Renal cortex interstitium (tissue), 11 donors: Measurements from ENCODE around the gene SACS. TPM values are rescaled to one million over a fixed set of nuclear protein-coding genes. Genes with fewer than 3 reads are reported as not detected.
"Not testable (repeated sequence)": the region's sequence is repeated elsewhere in the genome, so short reads cannot be mapped to it uniquely, and the experiment has no call there.

Source experiments
- DNase-seq, 11 donors: peaks; one replicate each; pipeline ENCODE4 v3.0.0-alpha.2; 2013; ENCODE audit warnings: low read depth in 9 of 11, low spot score in 4 of 11; ENCODE audit errors: extremely low read depth in 1 of 11
- polyA plus RNA-seq, 3 donors: library from polyadenylated mRNA; unstranded; fragments of 120-200 nt; gene quantifications; one replicate each; pipeline ENCODE4 v1.2.1, GENCODE V29; 2013; ENCODE audit not compliant: insufficient read length in 3 of 3

The SACS gene
- polyA plus RNA-seq, 3 donors = 9.5 to 13.5 (median 12.5) TPM

DNA sequence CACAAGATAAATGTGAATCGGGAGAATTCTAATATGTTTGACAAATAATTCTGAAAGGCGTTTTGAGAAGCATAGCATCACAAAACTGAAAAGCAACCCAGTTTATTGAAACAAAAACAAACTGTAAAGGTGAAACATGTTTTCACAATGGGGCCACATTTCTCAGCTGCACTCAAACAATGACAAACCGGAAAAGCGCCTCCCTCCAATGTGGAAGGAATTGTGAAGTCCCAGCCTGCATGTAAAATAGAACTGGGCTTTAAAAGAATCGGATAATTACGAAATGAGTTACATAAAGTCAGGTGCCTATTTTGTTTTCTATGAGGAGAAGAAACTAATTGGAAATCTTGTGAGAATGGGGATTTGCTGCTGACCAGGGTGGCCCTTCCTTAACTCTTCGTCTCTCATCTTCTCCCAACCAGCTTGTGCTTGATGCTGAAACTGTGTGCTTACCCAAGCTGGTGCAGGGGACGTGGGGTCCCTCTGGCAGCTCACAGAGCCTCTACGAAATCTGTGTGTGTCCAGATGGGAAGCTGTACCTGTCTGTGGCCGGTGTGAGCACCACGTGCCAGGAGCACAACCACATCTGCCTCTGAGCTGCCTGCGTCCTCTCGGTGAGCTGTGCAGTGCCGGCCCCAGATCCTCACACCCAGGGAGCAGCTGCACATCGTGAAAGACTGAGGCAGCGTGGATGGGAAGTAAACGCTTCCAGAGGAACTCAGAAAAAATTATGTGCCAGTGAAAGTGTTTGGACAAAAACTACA lies 109.4 kb downstream of the SACS start:
- no peak for DNase-seq

DNA sequence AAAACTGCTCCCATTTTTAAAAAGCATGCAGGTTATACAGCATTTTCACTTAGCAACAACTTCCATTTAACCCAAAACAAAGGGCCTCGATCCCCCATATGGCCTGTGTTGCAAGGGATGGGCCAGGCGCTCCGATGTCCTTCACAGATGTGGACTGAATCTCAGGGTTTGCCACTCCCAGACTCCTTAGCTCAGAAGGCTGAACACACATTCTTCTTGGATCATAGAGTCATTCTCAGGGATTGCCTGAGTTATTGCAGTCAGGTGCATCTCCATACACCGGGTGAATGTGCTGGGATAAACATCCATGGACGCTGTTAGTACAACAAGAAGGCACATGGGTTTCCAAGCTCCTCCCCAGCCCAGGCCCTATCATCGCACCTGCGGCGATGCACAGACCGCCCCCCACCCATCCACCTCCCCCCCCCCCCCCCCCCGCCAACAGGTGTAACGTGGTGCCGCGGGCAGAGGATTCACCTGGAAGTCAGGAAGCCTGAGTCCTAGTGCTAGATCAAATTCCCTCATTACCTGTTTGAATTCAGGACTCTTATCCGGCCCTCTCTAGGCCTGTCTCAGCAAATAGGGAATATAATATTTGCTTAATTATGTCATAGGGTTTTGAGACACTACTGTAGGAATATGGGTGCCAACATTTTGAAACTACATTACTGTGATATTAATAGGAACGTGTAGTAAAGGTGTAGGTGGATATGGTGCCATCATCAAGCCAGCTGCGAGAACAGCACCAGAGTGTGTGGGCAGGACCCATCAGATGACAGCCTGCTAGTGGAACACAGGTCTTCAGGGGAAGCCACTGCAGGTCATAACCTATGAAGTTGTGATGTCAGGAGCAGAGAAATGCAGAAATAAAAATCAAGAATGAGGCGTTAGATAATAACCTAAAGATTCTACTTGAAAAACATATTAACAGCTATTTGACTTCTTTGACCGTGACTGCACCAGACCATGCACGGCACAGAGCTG lies 110.9 kb downstream of the SACS start:
- DNase-seq = no peak

DNA sequence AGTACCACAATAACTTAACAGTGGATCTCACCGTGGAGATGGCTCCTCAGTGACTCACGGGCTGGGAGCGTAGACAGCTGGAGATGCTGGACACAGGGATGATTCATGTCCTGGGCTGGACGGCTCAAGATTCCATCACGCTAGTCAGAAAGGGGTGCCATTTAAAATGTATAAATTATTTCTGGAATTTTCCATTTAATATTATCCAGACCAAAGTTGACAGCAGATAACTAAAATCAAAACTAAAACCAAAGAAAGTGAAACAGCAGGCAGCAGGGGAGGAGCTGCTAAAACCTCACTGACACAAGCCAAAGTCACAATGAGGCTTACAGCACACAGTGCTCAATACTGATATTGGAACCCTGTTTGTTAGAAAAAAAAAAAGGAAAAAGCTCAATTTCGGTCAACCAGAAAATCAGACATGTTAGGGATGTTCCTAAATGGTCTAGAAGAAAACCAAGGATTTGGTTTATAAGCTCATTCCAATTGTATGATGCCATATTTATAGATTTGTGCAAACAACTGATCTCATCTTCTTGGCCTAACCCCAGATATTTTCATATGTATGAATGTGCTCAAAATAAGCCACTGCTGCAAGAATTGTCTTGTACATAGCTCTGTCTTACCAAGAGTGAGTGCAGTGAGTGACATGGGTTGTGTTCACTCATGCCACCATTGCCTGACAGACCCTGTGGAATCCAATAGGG lies 111.8 kb downstream of the SACS start:
- peak in 1 of 11 donors; percentile 6 for DNase-seq

DNA sequence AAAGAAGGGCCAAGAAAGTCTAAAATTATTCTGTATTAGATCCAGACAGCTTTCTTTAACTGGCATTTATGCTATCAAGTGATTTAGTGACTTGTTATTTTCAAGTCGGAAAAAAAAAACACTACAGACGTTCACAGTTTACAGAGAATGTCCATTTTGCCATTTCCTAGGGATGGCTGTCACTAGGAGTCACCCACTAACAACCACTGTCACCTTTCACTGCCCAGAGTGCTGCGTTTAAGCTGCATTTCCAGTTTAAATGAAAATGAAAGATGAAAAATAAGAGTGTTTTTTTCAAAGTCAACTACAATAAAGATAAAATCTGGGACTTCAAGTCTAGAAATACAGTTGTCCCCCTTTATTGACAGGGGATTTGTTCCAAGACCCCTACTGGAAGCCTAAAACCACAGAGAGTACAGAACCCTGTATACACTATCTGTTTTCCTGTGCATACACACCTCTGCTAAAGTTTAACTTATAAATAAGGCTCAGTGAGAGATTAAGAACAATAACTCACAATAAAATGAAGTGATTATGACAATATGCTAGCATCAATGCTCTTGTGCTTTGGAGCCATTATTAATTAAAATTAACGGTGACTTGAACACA lies 112.5 kb downstream of the SACS start:
- no peak for DNase-seq

DNA sequence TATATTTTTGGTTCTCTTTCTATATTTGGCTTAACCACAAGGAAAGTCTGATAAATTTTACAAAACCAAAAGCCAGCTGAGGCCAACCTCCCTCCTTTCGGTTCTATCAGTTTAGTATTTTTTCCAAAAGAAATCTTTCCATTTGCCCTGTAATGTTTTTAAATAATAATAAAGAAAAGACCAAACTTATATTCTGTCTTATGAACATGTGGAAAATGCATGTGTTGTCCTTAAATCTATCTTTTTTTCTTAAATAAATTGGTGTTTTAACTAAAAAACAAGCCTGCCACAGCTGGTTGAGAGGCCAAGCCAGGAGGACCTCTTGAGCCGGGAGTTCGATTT lies 113.6 kb downstream of the SACS start:
- no peak for DNase-seq

DNA sequence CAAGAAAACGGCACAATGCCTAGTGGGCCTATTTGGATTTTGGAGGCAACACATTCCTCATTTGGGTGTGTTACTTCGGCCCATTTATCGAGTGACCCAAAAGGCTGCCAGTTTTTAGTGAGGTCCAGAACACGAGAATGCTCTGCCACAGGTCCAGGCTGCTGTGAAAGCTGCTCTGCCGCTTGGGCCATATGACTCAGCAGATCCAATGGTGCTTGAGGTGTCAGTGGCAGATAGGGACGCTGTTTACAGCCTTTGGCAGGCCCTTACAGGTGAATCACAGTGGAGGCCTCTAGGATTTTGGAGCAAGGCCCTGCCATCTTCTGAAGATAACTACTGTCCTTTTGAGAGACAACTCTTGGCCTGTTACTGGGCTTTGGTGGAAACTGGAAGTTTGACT lies 118.7 kb downstream of the SACS start:
- DNase-seq = not testable (repeated sequence)

DNA sequence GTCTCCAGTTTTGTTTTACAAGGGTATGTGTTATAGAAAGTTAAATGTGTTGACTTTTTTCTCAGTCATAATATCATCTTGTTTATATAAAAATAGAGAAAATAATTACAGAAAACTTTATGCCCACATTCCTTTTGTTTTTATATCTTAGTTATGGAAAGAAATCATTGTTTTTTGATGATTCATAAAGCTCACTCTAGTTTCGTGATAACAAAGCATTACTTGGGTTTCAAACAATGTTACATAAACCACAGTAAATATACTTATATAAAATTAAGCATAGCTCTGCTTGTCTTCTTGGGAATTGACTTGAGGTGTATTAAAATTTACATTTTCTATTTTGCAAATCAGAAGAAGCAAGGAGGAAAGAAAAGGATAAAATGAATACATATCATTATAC lies 140.9 kb downstream of the SACS start:
- no peak for DNase-seq

DNA sequence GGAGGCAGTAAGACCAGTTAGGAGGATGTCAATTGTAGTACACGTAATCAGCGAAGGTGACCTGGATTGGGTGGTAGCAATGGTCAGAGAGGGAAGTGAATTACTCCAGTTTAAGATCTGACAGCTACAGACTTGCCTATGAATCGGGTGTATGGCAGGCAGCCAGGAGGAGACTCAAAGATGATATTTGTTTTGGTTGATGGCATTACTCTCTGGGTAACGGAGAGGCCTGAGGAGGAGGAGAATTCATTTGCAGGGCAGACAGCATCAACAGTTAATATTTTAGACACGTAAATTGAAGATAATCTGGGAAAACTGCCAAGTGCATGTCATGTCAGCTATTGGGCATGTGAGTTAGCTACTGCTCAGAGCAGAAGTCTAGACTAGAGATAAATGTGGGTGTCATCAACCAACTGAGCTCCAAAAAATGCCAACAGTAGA lies 143.6 kb downstream of the SACS start:
- peak in 1 of 11 donors; percentile 22 for DNase-seq

DNA sequence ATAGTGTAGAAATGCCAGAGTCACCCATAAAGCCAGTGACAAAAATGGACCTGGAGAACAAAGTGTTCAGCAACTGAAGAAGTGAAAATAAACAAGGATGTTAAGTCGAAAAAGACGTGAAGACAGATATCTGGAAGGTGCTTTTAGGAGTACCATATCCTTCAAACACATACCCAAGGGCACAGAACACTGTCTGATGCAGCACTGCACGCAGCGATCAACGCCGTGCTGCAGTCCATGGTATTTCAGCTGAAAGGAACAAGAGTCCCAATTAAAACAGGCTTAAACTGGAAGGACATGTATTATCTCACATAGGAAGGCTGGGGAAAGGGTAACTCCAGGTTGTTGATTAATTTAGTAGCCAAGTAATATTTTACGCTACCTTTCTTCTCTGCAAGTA lies 144.5 kb downstream of the SACS start:
- DNase-seq = no peak

DNA sequence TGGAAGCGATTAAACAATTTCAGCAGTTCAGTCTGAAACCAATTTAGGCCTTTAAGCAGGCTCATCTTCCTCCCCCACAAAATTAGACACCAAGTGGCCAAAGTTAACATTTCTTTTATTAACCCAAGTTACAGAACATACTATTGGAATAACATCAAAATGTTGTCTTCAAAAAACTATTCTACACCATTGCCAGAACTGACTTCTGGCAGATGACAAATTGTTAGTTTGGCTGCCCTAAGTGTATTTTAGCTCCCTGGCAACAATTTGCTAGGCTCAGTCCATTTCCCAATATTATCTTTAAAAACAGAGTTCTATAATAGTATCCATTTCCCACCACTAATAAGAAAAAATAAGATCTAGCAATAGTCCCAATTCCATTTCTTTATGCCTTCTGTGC lies 144.9 kb downstream of the SACS start:
- no peak for DNase-seq

DNA sequence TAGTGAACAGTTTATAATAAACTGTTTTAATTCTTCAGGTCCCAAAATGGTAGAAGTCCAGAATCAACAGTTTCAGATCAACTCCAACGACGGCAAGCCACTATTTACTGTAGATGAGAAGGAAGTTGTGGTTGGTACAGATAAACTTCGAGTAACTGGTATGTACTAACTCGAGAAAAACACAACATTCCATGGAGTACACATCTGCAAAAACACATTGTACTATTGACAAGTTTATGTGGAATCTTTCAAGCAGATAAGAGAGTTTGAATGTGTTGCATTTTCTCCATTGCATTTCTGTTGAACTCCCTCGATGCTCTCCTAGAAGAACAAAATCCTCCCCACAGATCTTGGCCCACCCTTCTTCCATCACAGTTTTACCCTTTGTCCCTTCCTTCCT lies 154.2 kb downstream of the SACS start:
- DNase-seq = no peak

Other genes starting within 250 kb of the SACS start
- gene TNFRSF19, start 136.7 kb upstream of the SACS start, polyA plus RNA-seq = 10 to 100 TPM; 50.6 to 60.0 (median 54.1) TPM